Measurements from ENCODE around the gene UROC1.

UROC1 gene

GRCh38 chr3:126494204-126494969, 23.2 kb downstream of the UROC1 start:
- no peak for DNase-seq

GRCh38 chr3:126493739-126494138, 23.8 kb downstream of the UROC1 start:
- DNase-seq: no peak

- no peak for DNase-seq
These were observed 24.5 kb downstream of the UROC1 start for GRCh38 chr3:126493051-126493450.

- DNase-seq: no peak
These were observed 26.2 kb downstream of the UROC1 start for GRCh38 chr3:126491221-126492013.

GRCh38 chr3:126490619-126491018, 27.0 kb downstream of the UROC1 start:
- no peak for DNase-seq

- no peak for DNase-seq
These were observed 28.5 kb downstream of the UROC1 start for GRCh38 chr3:126488886-126489569.

GRCh38 chr3:126488185-126488584, 29.4 kb downstream of the UROC1 start:
- DNase-seq: no peak

GRCh38 chr3:126487151-126487771, 30.3 kb downstream of the UROC1 start:
- DNase-seq: no peak

- no peak for DNase-seq
These were observed 31.2 kb downstream of the UROC1 start for GRCh38 chr3:126486360-126486847.

- DNase-seq: no peak
These were observed 31.6 kb downstream of the UROC1 start for GRCh38 chr3:126485956-126486355.

GRCh38 chr3:126485176-126485897, 32.2 kb downstream of the UROC1 start:
- no peak for DNase-seq

- DNase-seq: no peak
These were observed 32.9 kb downstream of the UROC1 start for GRCh38 chr3:126484662-126485061.

GRCh38 chr3:126484148-126484547, 33.4 kb downstream of the UROC1 start:
- no peak for DNase-seq

GRCh38 chr3:126483321-126483761, 34.2 kb downstream of the UROC1 start:
- DNase-seq: no peak

- DNase-seq: no peak
These were observed 34.9 kb downstream of the UROC1 start for GRCh38 chr3:126482503-126483255.

- no peak for DNase-seq
These were observed 35.6 kb downstream of the UROC1 start for GRCh38 chr3:126481808-126482502.

- no peak for DNase-seq
These were observed 36.7 kb downstream of the UROC1 start for GRCh38 chr3:126480861-126481260.

- DNase-seq: no peak
These were observed 37.4 kb downstream of the UROC1 start for GRCh38 chr3:126480206-126480605.

GRCh38 chr3:126479642-126480041, 37.9 kb downstream of the UROC1 start:
- DNase-seq: no peak

- DNase-seq: no peak
These were observed 38.8 kb downstream of the UROC1 start for GRCh38 chr3:126478581-126479310.
